Neural progenitor cell (in vitro differentiated cells): ENCODE measurements around the gene SIRT5. TPM values are rescaled to one million over a fixed set of nuclear protein-coding genes. Genes with fewer than 3 reads are reported as not detected.

Experiments
- DNase-seq: peaks from one replicate; pipeline ENCODE4 v3.0.0-alpha.2; 2016; ENCODE audit warnings: low spot score
- H2AFZ ChIP-seq: fragments of 200-600 bp; sonication (generic); replicated peaks from 2 replicates; pipeline ENCODE4 v1.6.1; 2016; ENCODE audit warnings: antibody characterized with exemption
- H3F3A ChIP-seq: fragments of 200-600 bp; sonication (generic); 2 replicates; pipeline ENCODE4 v1.6.1; 2016; ENCODE audit warnings: antibody characterized with exemption, low read depth
- H3K27ac ChIP-seq: fragments of 200-600 bp; sonication (generic); 2 replicates; pipeline ENCODE4 v1.5.1; 2016; ENCODE audit warnings: mild to moderate bottlenecking
- H3K27me3 ChIP-seq: fragments of 200-600 bp; sonication (generic); 2 replicates; pipeline ENCODE4 v1.6.1; 2016; ENCODE audit warnings: mild to moderate bottlenecking, moderate library complexity
- H3K36me3 ChIP-seq: fragments of 200-600 bp; sonication (generic); 2 replicates; pipeline ENCODE4 v1.5.1; 2016
- H3K4me1 ChIP-seq: fragments of 200-600 bp; sonication (generic); 2 replicates; pipeline ENCODE4 v1.6.1; 2016; ENCODE audit warnings: mixed run types
- H3K4me2 ChIP-seq: fragments of 200-600 bp; sonication (generic); 2 replicates; pipeline ENCODE4 v1.6.1; 2016
- H3K4me3 ChIP-seq: fragments of 200-600 bp; sonication (generic); 2 replicates; pipeline ENCODE4 v1.5.1; 2016
- H3K79me2 ChIP-seq: fragments of 200-600 bp; sonication (generic); 2 replicates; pipeline ENCODE4 v1.6.1; 2016; ENCODE audit warnings: low read depth
- H3K9ac ChIP-seq: fragments of 200-600 bp; sonication (generic); 2 replicates; pipeline ENCODE4 v1.6.1; 2016
- H3K9me3 ChIP-seq: fragments of 200-600 bp; sonication (generic); 2 replicates; pipeline ENCODE4 v1.5.1; 2016; ENCODE audit warnings: low read depth
- H4K20me1 ChIP-seq: fragments of 200-600 bp; sonication (generic); 2 replicates; pipeline ENCODE4 v1.6.1; 2016; ENCODE audit warnings: low read depth
- H3K27ac Mint-ChIP-seq: 3 replicates; pipeline ENCODE4 v1.8.0; 2021; ENCODE audit warnings: mixed read lengths
- H3K27me3 Mint-ChIP-seq: 2 replicates; pipeline ENCODE4 v1.8.0; 2022; ENCODE audit warnings: low read depth, mild to moderate bottlenecking, inconsistent platforms, moderate library complexity, mixed read lengths; ENCODE audit not compliant: insufficient read depth
- H3K36me3 Mint-ChIP-seq: 3 replicates; pipeline ENCODE4 v1.8.0; 2021; ENCODE audit warnings: mixed read lengths
- H3K4me1 Mint-ChIP-seq: 3 replicates; pipeline ENCODE4 v1.8.0; 2021; ENCODE audit warnings: mixed read lengths
- H3K4me3 Mint-ChIP-seq: 3 replicates; pipeline ENCODE4 v1.8.0; 2021; ENCODE audit warnings: mild to moderate bottlenecking, moderate library complexity, mixed read lengths
- H3K9me3 Mint-ChIP-seq: 3 replicates; pipeline ENCODE4 v1.8.0; 2020; ENCODE audit warnings: mixed read lengths
- EZH2 ChIP-seq: fragments of 200-600 bp; sonication (generic); IDR thresholded peaks from 2 replicates; pipeline ENCODE4 v1.6.1; 2017; ENCODE audit warnings: antibody characterized with exemption, mild to moderate bottlenecking, moderate library complexity
- EZH2phosphoT487 ChIP-seq: fragments of 200-600 bp; sonication (generic); IDR thresholded peaks from 2 replicates; pipeline ENCODE4 v1.6.1; 2017; ENCODE audit warnings: antibody characterized with exemption
- total RNA-seq: library from RNA; depleted of rRNA; stranded (reverse); fragments of >200 nt; gene quantifications from 2 replicates; pipeline ENCODE4 v1.2.3, GENCODE V29; 2015; ENCODE audit warnings: low replicate concordance
- TF ChIP-seq, protein P1 (sequence below): fragments of 200-600 bp; sonication (generic); IDR thresholded peaks from 2 replicates; pipeline ENCODE4 v1.5.1; 2017; ENCODE audit warnings: antibody characterized with exemption, mild to moderate bottlenecking

SIRT5 gene
- total RNA-seq, 1 donor from 2014 or later, result 18.2 TPM

DNA sequence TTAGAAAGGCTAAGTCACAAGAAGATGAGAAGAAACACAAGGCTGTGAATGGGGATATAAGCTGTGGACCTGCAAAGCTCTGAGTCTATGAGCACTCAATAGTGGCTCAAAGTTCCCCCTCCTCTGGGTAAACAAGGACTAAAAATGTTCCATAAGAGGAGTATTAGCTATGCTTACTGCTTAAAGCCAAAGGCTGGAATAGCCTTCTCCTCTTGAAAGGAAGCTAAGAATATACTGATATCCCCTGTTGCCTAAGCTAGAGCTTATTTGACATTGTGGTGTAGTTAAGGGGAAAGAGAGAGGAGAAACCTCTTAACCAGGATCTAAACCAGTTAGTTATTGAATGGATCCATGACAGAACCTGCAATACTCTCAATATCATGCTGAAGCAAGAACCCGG is 86.5 kb downstream of the SIRT5 start:
- Histone ChIP-seq H3K4me3 (no peak overlapping the region), H3K79me2 (peaks cover 94% of the 10 kb centered on the region), H3K4me1 (peaks cover 7% of the 10 kb centered on the region), H3K9me3 (no peaks in the 10 kb centered on the region), H2AFZ (no peak overlapping the region), H3K27ac (no peak overlapping the region), H3K9ac (no peak overlapping the region), H4K20me1 (peaks cover 9% of the 10 kb centered on the region), H3K36me3 (no peaks in the 10 kb centered on the region), H3K4me2 (no peak overlapping the region), H3F3A (no peaks in the 10 kb centered on the region), H3K27me3 (no peaks in the 10 kb centered on the region)
- Mint-ChIP-seq H3K4me3 (no peak overlapping the region), H3K27me3 (no peaks in the 10 kb centered on the region), H3K9me3 (peaks cover 20% of the 10 kb centered on the region), H3K36me3 (peaks cover 15% of the 10 kb centered on the region), H3K27ac (no peak overlapping the region), H3K4me1 (no peaks in the 10 kb centered on the region)
- TF ChIP-seq EZH2 (no peak), EZH2phosphoT487 (no peak)
- TF ChIP-seq, protein P1, sequence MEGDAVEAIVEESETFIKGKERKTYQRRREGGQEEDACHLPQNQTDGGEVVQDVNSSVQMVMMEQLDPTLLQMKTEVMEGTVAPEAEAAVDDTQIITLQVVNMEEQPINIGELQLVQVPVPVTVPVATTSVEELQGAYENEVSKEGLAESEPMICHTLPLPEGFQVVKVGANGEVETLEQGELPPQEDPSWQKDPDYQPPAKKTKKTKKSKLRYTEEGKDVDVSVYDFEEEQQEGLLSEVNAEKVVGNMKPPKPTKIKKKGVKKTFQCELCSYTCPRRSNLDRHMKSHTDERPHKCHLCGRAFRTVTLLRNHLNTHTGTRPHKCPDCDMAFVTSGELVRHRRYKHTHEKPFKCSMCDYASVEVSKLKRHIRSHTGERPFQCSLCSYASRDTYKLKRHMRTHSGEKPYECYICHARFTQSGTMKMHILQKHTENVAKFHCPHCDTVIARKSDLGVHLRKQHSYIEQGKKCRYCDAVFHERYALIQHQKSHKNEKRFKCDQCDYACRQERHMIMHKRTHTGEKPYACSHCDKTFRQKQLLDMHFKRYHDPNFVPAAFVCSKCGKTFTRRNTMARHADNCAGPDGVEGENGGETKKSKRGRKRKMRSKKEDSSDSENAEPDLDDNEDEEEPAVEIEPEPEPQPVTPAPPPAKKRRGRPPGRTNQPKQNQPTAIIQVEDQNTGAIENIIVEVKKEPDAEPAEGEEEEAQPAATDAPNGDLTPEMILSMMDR, result no peak
- DNase-seq, result no peak

DNA sequence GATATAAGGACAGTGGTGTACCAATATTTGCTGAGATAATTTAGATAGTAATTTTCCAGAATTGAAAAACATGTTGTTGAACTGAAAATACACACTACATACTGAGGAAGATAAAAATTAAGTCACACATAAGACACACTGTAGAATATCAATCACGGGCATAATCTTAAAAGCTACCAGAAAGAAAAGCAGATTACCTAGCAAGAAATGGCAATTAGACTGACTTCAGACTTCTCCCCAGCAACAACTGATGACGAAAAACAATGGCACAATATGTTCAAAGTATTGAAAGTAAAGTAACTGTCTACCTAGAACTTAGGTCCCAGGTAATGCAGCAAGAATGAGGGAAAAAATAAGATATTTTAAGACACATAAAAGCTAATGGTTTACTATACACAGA is 87.2 kb downstream of the SIRT5 start:
- Histone ChIP-seq H3K36me3 (no peaks in the 10 kb centered on the region), H3K27ac (no peak overlapping the region), H3K27me3 (no peaks in the 10 kb centered on the region), H2AFZ (no peak overlapping the region), H4K20me1 (peaks cover 9% of the 10 kb centered on the region), H3K4me3 (no peak overlapping the region), H3F3A (no peaks in the 10 kb centered on the region), H3K79me2 (peaks cover 98% of the 10 kb centered on the region), H3K4me1 (peaks cover 7% of the 10 kb centered on the region), H3K9ac (no peak overlapping the region), H3K9me3 (no peaks in the 10 kb centered on the region), H3K4me2 (no peak overlapping the region)
- no peak for TF ChIP-seq EZH2phosphoT487
- TF ChIP-seq, protein P1, result no peak
- no peak for TF ChIP-seq EZH2
- no peak for DNase-seq
- peaks cover 16% of the 10 kb centered on the region for H3K36me3 Mint-ChIP-seq
- no peak overlapping the region for H3K4me3 Mint-ChIP-seq
- H3K4me1 Mint-ChIP-seq, result no peaks in the 10 kb centered on the region
- no peak overlapping the region for H3K27ac Mint-ChIP-seq
- no peaks in the 10 kb centered on the region for H3K27me3 Mint-ChIP-seq
- peaks cover 22% of the 10 kb centered on the region for H3K9me3 Mint-ChIP-seq

DNA sequence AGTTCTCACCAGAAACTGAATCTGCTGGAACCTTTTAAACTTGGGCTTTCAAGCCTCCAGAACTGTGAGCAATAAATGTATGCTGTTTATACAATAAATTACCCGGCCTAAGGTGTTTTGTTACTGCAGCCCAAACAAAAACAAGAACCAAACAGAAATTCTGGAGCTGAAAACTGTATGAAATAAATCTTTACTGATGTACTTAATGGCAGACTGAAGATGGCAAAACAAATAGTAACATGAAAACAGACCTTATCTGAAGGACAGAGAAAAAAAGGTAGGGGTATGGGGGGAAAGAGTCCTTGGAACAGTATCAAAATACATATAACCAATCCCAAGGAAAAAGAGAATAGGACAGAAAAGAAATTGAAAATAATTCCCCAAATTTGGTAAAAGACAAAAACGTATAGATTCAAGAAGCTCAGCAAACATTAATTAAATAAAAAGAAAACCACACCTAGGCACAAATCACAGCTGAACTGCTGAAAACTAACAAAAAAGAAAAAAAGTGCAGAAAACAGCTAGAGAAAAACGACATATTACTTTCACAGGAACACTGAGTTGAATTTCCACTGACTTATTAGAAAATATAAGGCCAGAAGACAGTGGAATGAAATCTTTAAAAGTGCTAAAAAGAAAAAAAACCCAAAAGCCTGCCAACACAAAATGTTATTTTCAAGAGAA is 88.4 kb downstream of the SIRT5 start:
- Mint-ChIP-seq H3K4me1 (no peaks in the 10 kb centered on the region), H3K4me3 (no peak overlapping the region), H3K27me3 (no peaks in the 10 kb centered on the region), H3K36me3 (peaks cover 19% of the 10 kb centered on the region), H3K9me3 (peaks cover 22% of the 10 kb centered on the region), H3K27ac (no peak overlapping the region)
- peak overlapping the region; percentile 17 for H3K27ac ChIP-seq
- H3K79me2 ChIP-seq, result peaks cover 100% of the 10 kb centered on the region
- no peak overlapping the region for H3K4me3 ChIP-seq
- peaks cover 7% of the 10 kb centered on the region for H3K4me1 ChIP-seq
- H3F3A ChIP-seq, result no peaks in the 10 kb centered on the region
- no peak for DNase-seq
- H2AFZ ChIP-seq, result no peak overlapping the region
- H3K9ac ChIP-seq, result no peak overlapping the region
- TF ChIP-seq EZH2 (no peak), EZH2phosphoT487 (no peak)
- peaks cover 9% of the 10 kb centered on the region for H4K20me1 ChIP-seq
- no peaks in the 10 kb centered on the region for H3K9me3 ChIP-seq
- peak overlapping the region; percentile 5 for H3K4me2 ChIP-seq
- no peaks in the 10 kb centered on the region for H3K36me3 ChIP-seq
- H3K27me3 ChIP-seq, result no peaks in the 10 kb centered on the region

DNA sequence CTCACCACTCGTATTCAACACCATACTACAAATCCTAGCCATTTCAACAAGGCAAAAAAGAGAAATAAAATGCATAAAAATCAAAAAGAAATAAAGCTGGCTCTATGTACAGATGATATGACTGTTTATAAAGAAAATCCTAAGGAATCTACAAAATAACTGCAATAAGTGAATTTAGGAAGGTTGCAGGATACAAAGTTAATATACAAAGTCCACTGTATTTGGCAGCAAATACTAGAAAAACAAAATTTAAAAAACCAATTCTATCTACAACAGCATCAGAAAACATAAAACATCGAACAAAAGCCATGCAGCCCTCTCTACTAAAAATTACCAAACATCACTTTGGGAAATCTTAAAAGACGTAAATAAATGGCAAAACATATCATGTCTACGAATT is 89.6 kb downstream of the SIRT5 start:
- no peak overlapping the region for H3K4me2 ChIP-seq
- Mint-ChIP-seq H3K27ac (no peak overlapping the region), H3K9me3 (peaks cover 33% of the 10 kb centered on the region)

More for the DNA sequence above, 89.6 kb downstream of the SIRT5 start:
- Histone ChIP-seq H3K36me3 (no peaks in the 10 kb centered on the region), H3K9ac (no peak overlapping the region), H3K4me1 (peaks cover 7% of the 10 kb centered on the region), H3K27me3 (no peaks in the 10 kb centered on the region), H3K27ac (no peak overlapping the region), H3K79me2 (peaks cover 100% of the 10 kb centered on the region), H3F3A (no peaks in the 10 kb centered on the region), H3K4me3 (no peak overlapping the region), H2AFZ (no peak overlapping the region), H3K9me3 (no peaks in the 10 kb centered on the region), H4K20me1 (peaks cover 9% of the 10 kb centered on the region)
- TF ChIP-seq EZH2phosphoT487, result no peak
- TF ChIP-seq, protein P1, result no peak
- TF ChIP-seq EZH2, result no peak
- DNase-seq, result no peak
- Mint-ChIP-seq H3K27me3 (no peaks in the 10 kb centered on the region), H3K4me3 (no peak overlapping the region), H3K4me1 (no peaks in the 10 kb centered on the region), H3K36me3 (peaks cover 26% of the 10 kb centered on the region)
